Measurements from ENCODE around the gene ESRRB.

The ESRRB gene

DNA sequence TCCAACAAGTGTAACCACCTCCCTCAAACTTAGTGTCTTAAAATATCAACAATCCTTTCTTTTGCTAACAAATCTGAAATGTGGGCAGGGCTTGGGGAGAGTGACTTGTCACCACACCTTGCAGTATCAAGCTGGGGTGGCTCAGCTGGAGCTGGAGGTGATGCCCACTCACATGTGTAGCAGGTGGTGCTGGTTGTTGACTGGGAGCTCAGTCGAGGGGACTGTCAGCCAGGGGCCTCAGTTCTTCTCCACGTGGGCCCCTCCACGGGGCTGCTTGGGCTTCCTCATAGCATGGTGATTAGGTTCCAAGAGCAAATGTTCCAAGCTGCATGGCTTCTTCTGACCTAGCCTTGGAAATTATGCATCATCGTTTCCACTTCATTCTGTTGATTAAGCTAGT is 32.6 kb upstream of the ESRRB start:
- WGBS (ENCODE audit: extremely low coverage, insufficient coverage, insufficient read length) = no CpG with 5 or more reads among the region's 4 CpGs
- H3K4me3 ChIP-seq (ENCODE audit: low read depth, low read length) = no peak overlapping the region

DNA sequence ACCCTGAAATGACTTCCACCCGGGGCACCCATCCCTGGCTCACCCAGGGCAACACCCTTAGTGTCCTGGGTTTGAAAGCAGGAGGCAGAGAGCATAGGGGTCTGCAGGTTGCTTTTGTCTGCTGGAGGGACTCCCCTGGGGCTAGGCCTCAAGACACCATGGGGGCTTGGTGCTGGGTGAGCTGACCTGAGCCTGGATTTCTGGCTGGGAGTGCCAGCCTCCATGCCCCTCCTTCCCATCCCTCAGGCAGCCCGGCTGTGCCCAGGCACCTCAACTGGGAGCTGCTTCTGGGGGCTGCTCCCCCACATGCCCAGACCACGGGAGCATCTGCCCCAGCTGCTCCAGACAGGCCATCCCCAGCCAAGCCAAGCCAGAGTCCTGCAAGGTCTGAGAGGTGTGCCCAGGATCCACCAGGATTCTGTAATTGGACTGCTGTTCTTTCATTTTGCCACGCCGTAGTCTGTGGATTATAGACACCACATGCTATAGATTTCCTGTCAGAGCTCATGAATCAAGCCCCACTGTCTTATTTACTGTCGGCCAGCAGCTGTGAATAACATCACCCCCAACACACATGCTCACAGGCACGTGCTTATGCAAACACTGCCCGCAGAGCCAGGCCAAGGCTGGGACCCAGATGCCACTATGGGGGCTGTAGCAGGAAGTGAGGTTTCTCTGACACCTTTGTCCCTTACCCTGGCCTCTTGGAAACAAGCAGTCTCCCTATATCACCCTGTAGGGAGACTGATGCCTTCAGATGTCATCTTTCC is 29.4 kb upstream of the ESRRB start:
- Histone ChIP-seq H3K4ac (ENCODE audit: low read depth, low read length) (no peak overlapping the region), H3K79me1 (ENCODE audit: low read length) (no peaks in the 10 kb centered on the region), H3K23ac (ENCODE audit: low read length) (no peak overlapping the region), H3K9ac (ENCODE audit: low read length) (no peak overlapping the region), H3K18ac (ENCODE audit: low read length) (no peak overlapping the region), H3K27me3 (ENCODE audit: insufficient read depth, low read length) (no peaks in the 10 kb centered on the region), H3K27ac (ENCODE audit: low read depth, low read length) (no peak overlapping the region), H4K8ac (ENCODE audit: low read depth, low read length) (no peak overlapping the region), H3K14ac (ENCODE audit: low read length) (no peak overlapping the region), H2AK5ac (ENCODE audit: low read length) (no peak overlapping the region), H2BK12ac (ENCODE audit: low read length) (no peak overlapping the region), H3K4me1 (ENCODE audit: control insufficient read depth in 1 of 2, insufficient read depth in 2 of 2, low read length in 2 of 2) (peaks cover 5 to 6% of the 10 kb centered on the region in 2 experiments), H3K4me2 (ENCODE audit: low read length) (no peak overlapping the region), H2BK5ac (ENCODE audit: low read depth, low read length, poor library complexity) (no peak overlapping the region), H4K12ac (ENCODE audit: low read depth, low read length) (no peak overlapping the region), H4K91ac (ENCODE audit: low read depth, low read length) (no peak overlapping the region), H3K36me3 (ENCODE audit: control insufficient read depth in 1 of 2, insufficient read depth in 2 of 2, low read length in 2 of 2) (no peaks in the 10 kb centered on the region), H3K9me3 (ENCODE audit: insufficient read depth, low read depth, low read length) (peaks cover 2% of the 10 kb centered on the region), H3K4me3 (ENCODE audit: low read depth, low read length) (no peak overlapping the region), H3K79me2 (ENCODE audit: control insufficient read depth, insufficient read depth, low read length, poor library complexity) (no peaks in the 10 kb centered on the region), H2AFZ (ENCODE audit: insufficient read depth, low read length, poor library complexity) (no peak overlapping the region), H2BK120ac (ENCODE audit: insufficient read depth, low read length, poor library complexity) (no peak overlapping the region)
- DNase-seq = no peak
- no CpG with 5 or more reads among the region's 8 CpGs for WGBS (ENCODE audit: extremely low coverage, insufficient coverage, insufficient read length)

More for the DNA sequence above, 32.6 kb upstream of the ESRRB start:
- H3K4ac ChIP-seq (ENCODE audit: low read depth, low read length) = no peak overlapping the region
- no peak overlapping the region for H2BK12ac ChIP-seq (ENCODE audit: low read length)
- H3K79me2 ChIP-seq (ENCODE audit: control insufficient read depth, insufficient read depth, low read length, poor library complexity) = no peaks in the 10 kb centered on the region
- no peak overlapping the region for H3K27ac ChIP-seq (ENCODE audit: low read depth, low read length)
- no peak overlapping the region for H3K18ac ChIP-seq (ENCODE audit: low read length)
- no peak overlapping the region for H3K9ac ChIP-seq (ENCODE audit: low read length)
- no peak overlapping the region for H3K14ac ChIP-seq (ENCODE audit: low read length)
- no peak overlapping the region for H3K23ac ChIP-seq (ENCODE audit: low read length)
- H4K12ac ChIP-seq (ENCODE audit: low read depth, low read length) = no peak overlapping the region
- no peak overlapping the region for H2BK5ac ChIP-seq (ENCODE audit: low read depth, low read length, poor library complexity)
- H2AK5ac ChIP-seq (ENCODE audit: low read length) = no peak overlapping the region
- no peak for DNase-seq
- no peaks in the 10 kb centered on the region for H3K9me3 ChIP-seq (ENCODE audit: insufficient read depth, low read depth, low read length)
- no peaks in the 10 kb centered on the region for H3K4me1 ChIP-seq (ENCODE audit: control insufficient read depth in 1 of 2, insufficient read depth in 2 of 2, low read length in 2 of 2)
- H2AFZ ChIP-seq (ENCODE audit: insufficient read depth, low read length, poor library complexity) = no peak overlapping the region
- no peak overlapping the region for H4K8ac ChIP-seq (ENCODE audit: low read depth, low read length)
- no peak overlapping the region for H2BK120ac ChIP-seq (ENCODE audit: insufficient read depth, low read length, poor library complexity)
- H3K27me3 ChIP-seq (ENCODE audit: insufficient read depth, low read length) = no peaks in the 10 kb centered on the region
- no peak overlapping the region for H3K4me2 ChIP-seq (ENCODE audit: low read length)
- H3K79me1 ChIP-seq (ENCODE audit: low read length) = no peaks in the 10 kb centered on the region
- H3K36me3 ChIP-seq (ENCODE audit: control insufficient read depth in 1 of 2, insufficient read depth in 2 of 2, low read length in 2 of 2) = no peaks in the 10 kb centered on the region
- H4K91ac ChIP-seq (ENCODE audit: low read depth, low read length) = no peak overlapping the region

- Histone ChIP-seq H2AFZ (ENCODE audit: insufficient read depth, low read length, poor library complexity) (no peak overlapping the region), H3K36me3 (ENCODE audit: control insufficient read depth in 1 of 2, insufficient read depth in 2 of 2, low read length in 2 of 2) (no peaks in the 10 kb centered on the region), H3K9ac (ENCODE audit: low read length) (no peak overlapping the region), H2AK5ac (ENCODE audit: low read length) (no peak overlapping the region), H3K79me2 (ENCODE audit: control insufficient read depth, insufficient read depth, low read length, poor library complexity) (no peaks in the 10 kb centered on the region), H3K4me3 (ENCODE audit: low read depth, low read length) (no peak overlapping the region), H4K12ac (ENCODE audit: low read depth, low read length) (no peak overlapping the region), H3K4me1 (ENCODE audit: control insufficient read depth in 1 of 2, insufficient read depth in 2 of 2, low read length in 2 of 2) (peaks cover 5 to 6% of the 10 kb centered on the region in 2 experiments), H2BK12ac (ENCODE audit: low read length) (no peak overlapping the region), H4K91ac (ENCODE audit: low read depth, low read length) (no peak overlapping the region), H3K18ac (ENCODE audit: low read length) (no peak overlapping the region), H4K8ac (ENCODE audit: low read depth, low read length) (no peak overlapping the region), H3K27ac (ENCODE audit: low read depth, low read length) (no peak overlapping the region), H3K4ac (ENCODE audit: low read depth, low read length) (no peak overlapping the region), H3K23ac (ENCODE audit: low read length) (no peak overlapping the region), H3K9me3 (ENCODE audit: insufficient read depth, low read depth, low read length) (peaks cover 2% of the 10 kb centered on the region), H3K14ac (ENCODE audit: low read length) (no peak overlapping the region), H2BK120ac (ENCODE audit: insufficient read depth, low read length, poor library complexity) (no peak overlapping the region), H2BK5ac (ENCODE audit: low read depth, low read length, poor library complexity) (no peak overlapping the region), H3K79me1 (ENCODE audit: low read length) (no peaks in the 10 kb centered on the region), H3K27me3 (ENCODE audit: insufficient read depth, low read length) (no peaks in the 10 kb centered on the region), H3K4me2 (ENCODE audit: low read length) (peak overlapping the region; percentile 27)
- WGBS (ENCODE audit: extremely low coverage, insufficient coverage, insufficient read length) = no CpG with 5 or more reads among the region's 8 CpGs
- no peak for DNase-seq
These were observed 27.0 kb upstream of the ESRRB start for GRCh38 chr14:76348898-76349297.

DNA sequence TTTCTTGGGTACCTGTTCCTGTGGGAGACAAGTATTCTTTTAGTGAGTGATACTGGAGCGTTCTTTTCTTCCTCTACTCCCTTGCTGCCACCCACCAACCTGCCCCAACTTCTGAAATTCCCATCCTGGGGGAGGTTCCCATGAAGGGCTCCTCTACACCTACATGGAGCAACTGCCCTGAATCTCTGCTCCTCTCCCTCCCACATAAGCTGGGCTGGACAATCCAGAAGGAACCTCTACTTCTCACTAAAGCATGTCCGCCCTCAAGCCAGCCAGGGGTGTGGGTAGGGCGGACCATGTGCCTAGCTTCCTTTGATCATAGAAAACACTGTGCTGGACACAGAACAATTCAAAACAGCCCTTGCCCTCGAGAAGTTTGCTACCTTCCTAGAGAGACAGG is 25.9 kb upstream of the ESRRB start:
- WGBS (ENCODE audit: extremely low coverage, insufficient coverage, insufficient read length) = no CpG with 5 or more reads among the region's 4 CpGs
- Histone ChIP-seq H3K36me3 (ENCODE audit: control insufficient read depth in 1 of 2, insufficient read depth in 2 of 2, low read length in 2 of 2) (no peaks in the 10 kb centered on the region), H3K79me1 (ENCODE audit: low read length) (no peaks in the 10 kb centered on the region), H2AK5ac (ENCODE audit: low read length) (no peak overlapping the region), H3K4me3 (ENCODE audit: low read depth, low read length) (no peak overlapping the region), H2AFZ (ENCODE audit: insufficient read depth, low read length, poor library complexity) (no peak overlapping the region), H4K8ac (ENCODE audit: low read depth, low read length) (no peak overlapping the region), H4K91ac (ENCODE audit: low read depth, low read length) (no peak overlapping the region), H3K4ac (ENCODE audit: low read depth, low read length) (no peak overlapping the region), H2BK5ac (ENCODE audit: low read depth, low read length, poor library complexity) (no peak overlapping the region), H3K27ac (ENCODE audit: low read depth, low read length) (no peak overlapping the region), H3K14ac (ENCODE audit: low read length) (no peak overlapping the region), H3K4me1 (ENCODE audit: control insufficient read depth in 1 of 2, insufficient read depth in 2 of 2, low read length in 2 of 2) (peaks cover 5 to 6% of the 10 kb centered on the region in 2 experiments), H3K9me3 (ENCODE audit: insufficient read depth, low read depth, low read length) (peaks cover 2% of the 10 kb centered on the region), H2BK120ac (ENCODE audit: insufficient read depth, low read length, poor library complexity) (no peak overlapping the region), H3K79me2 (ENCODE audit: control insufficient read depth, insufficient read depth, low read length, poor library complexity) (no peaks in the 10 kb centered on the region), H3K18ac (ENCODE audit: low read length) (no peak overlapping the region), H2BK12ac (ENCODE audit: low read length) (no peak overlapping the region), H3K4me2 (ENCODE audit: low read length) (no peak overlapping the region), H3K9ac (ENCODE audit: low read length) (no peak overlapping the region), H3K23ac (ENCODE audit: low read length) (no peak overlapping the region), H4K12ac (ENCODE audit: low read depth, low read length) (no peak overlapping the region), H3K27me3 (ENCODE audit: insufficient read depth, low read length) (no peaks in the 10 kb centered on the region)
- DNase-seq = no peak

Data from trophoblast cell (in vitro differentiated cells and primary cell).